GM12892 (cell line): ENCODE results near the gene TACR2.

Experiments
- POLR2A ChIP-seq: IDR thresholded peaks from 2 replicates; pipeline ENCODE4 v1.6.1; 2011; ENCODE audit warnings: low read depth, low read length, control low read depth
- TAF1 ChIP-seq: IDR thresholded peaks from 2 replicates; pipeline ENCODE4 v1.6.1; 2011; ENCODE audit warnings: low read depth, mild to moderate bottlenecking, control low read depth, low read length, borderline replicate concordance

- TF ChIP-seq POLR2A, result no peak
- no peak for TF ChIP-seq TAF1
Measured at GRCh38 chr10:69360485-69361302, 56.0 kb downstream of the TACR2 start.
